D721Med (cell line): Measurements from ENCODE around the gene NOTO.
A peak's percentile ranks its signal among the peaks of the same experiment; 100 is the strongest.

Experiments
- DNase-seq: peaks from one replicate; pipeline ENCODE4 v3.0.0; 2011; ENCODE audit warnings: low spot score; ENCODE audit not compliant: insufficient read length
- FAIRE-seq: peaks from 2 replicates; lab custom pipeline; 2011; peaks lifted over from hg19 to GRCh38; lab: Jason Lieb, UNC
- CTCF ChIP-seq: IDR thresholded peaks from 2 replicates; pipeline ENCODE4 v1.5.1; 2012; ENCODE audit warnings: mild to moderate bottlenecking, control low read depth; ENCODE audit not compliant: insufficient read depth; ENCODE audit errors: missing control alignments

NOTO gene

GRCh38 chr2:73173781-73174180 is 28.6 kb upstream of the NOTO start:
- no peak for TF ChIP-seq CTCF
- FAIRE-seq, result no peak
- DNase-seq, result no peak

- no peak for TF ChIP-seq CTCF
- no peak for DNase-seq
- FAIRE-seq, result no peak
Observed at GRCh38 chr2:73174244-73174643, 28.1 kb upstream of the NOTO start.

- FAIRE-seq (no peak), DNase-seq (peak; percentile 20)
- TF ChIP-seq CTCF, result no peak
Observed at GRCh38 chr2:73174941-73175662, 27.3 kb upstream of the NOTO start.

GRCh38 chr2:73175663-73176204 is 26.6 kb upstream of the NOTO start:
- DNase-seq, result peak; percentile 44
- FAIRE-seq, result no peak
- TF ChIP-seq CTCF, result no peak

- FAIRE-seq, result no peak
- DNase-seq, result peak; percentile 28
- no peak for TF ChIP-seq CTCF
Observed at GRCh38 chr2:73176205-73176880, 26.0 kb upstream of the NOTO start.

- FAIRE-seq (no peak), DNase-seq (peak; percentile 93)
- TF ChIP-seq CTCF, result peak; percentile 94
Observed at GRCh38 chr2:73176881-73177644, 25.3 kb upstream of the NOTO start.
